ENCODE data around the gene KCNH8. TPM values are rescaled to one million over a fixed set of nuclear protein-coding genes. Genes with fewer than 3 reads are reported as not detected.

Gene KCNH8
- total RNA-seq, 1 donor = not detected

DNA sequence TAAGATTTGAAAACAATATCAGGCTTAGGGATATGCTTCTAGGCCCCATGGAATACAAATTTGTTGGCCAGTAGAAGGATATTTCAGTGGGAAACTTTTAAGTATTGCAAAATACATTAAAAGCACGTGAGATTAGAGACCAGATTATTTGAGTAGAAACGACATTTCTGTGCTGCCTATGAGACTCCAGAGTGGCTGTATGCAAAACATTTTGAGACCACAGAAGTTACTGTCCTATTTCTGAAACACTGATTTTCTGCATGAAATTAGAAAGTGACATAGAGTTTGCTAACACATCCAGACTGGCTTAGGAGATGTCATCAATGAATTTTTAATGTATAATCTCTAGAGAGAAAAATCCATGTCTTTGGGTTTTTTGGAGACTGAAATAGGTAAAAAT, 99.8 kb downstream of the KCNH8 start:
- Histone ChIP-seq H3K4me2 (ENCODE audit: insufficient read depth, low read length) (no peak overlapping the region), H2AFZ (ENCODE audit: low read length) (no peak overlapping the region), H3K27ac (ENCODE audit: low read depth, low read length) (no peak overlapping the region), H3K4me3 (ENCODE audit: insufficient read depth, low read length) (no peak overlapping the region), H3K4me1 (ENCODE audit: insufficient read depth, low read length) (no peaks in the 10 kb centered on the region), H4K20me1 (ENCODE audit: insufficient read depth, low read length) (no peaks in the 10 kb centered on the region), H3K9me3 (ENCODE audit: low read depth, low read length) (peaks cover 3% of the 10 kb centered on the region), H3K27me3 (ENCODE audit: insufficient read depth, low read length) (no peaks in the 10 kb centered on the region), H3K36me3 (ENCODE audit: insufficient read depth, low read length) (no peaks in the 10 kb centered on the region), H3K79me2 (ENCODE audit: insufficient read depth, low read length) (no peaks in the 10 kb centered on the region)
- TF ChIP-seq, protein P1, sequence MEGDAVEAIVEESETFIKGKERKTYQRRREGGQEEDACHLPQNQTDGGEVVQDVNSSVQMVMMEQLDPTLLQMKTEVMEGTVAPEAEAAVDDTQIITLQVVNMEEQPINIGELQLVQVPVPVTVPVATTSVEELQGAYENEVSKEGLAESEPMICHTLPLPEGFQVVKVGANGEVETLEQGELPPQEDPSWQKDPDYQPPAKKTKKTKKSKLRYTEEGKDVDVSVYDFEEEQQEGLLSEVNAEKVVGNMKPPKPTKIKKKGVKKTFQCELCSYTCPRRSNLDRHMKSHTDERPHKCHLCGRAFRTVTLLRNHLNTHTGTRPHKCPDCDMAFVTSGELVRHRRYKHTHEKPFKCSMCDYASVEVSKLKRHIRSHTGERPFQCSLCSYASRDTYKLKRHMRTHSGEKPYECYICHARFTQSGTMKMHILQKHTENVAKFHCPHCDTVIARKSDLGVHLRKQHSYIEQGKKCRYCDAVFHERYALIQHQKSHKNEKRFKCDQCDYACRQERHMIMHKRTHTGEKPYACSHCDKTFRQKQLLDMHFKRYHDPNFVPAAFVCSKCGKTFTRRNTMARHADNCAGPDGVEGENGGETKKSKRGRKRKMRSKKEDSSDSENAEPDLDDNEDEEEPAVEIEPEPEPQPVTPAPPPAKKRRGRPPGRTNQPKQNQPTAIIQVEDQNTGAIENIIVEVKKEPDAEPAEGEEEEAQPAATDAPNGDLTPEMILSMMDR (IDR thresholded peaks at IDR 0.05; ENCODE audit: extremely low read depth, low read depth, low read length) = no peak
- DNase-seq (ENCODE audit: insufficient read length, low spot score, missing footprints) = no peak

DNA sequence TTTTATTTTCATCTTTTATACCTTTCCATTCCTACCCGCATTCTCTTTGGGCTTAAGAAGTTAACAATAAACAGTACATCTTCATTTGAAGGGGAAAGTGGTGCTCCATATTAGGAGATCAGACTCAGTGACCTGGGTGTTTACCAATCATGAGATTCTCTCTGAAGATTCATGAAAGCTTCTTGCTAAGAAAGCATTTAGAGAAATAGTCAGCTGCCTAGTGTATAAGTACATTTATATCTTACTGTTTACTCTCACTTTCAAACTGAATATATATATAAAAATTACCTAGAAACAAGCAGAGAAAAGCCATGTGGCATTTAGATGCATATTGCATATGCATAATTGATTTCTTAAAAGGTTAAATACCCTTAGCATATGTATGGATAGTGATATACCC, 100.5 kb downstream of the KCNH8 start:
- Histone ChIP-seq H2AFZ (ENCODE audit: low read length) (no peak overlapping the region), H3K27me3 (ENCODE audit: insufficient read depth, low read length) (no peaks in the 10 kb centered on the region), H3K4me3 (ENCODE audit: insufficient read depth, low read length) (no peak overlapping the region), H3K36me3 (ENCODE audit: insufficient read depth, low read length) (no peaks in the 10 kb centered on the region), H3K79me2 (ENCODE audit: insufficient read depth, low read length) (no peaks in the 10 kb centered on the region), H3K27ac (ENCODE audit: low read depth, low read length) (no peak overlapping the region), H3K4me2 (ENCODE audit: insufficient read depth, low read length) (no peak overlapping the region), H3K4me1 (ENCODE audit: insufficient read depth, low read length) (no peaks in the 10 kb centered on the region), H3K9me3 (ENCODE audit: low read depth, low read length) (peaks cover 3% of the 10 kb centered on the region), H4K20me1 (ENCODE audit: insufficient read depth, low read length) (no peaks in the 10 kb centered on the region)
- TF ChIP-seq, protein P1 (IDR thresholded peaks at IDR 0.05; ENCODE audit: extremely low read depth, low read depth, low read length) = no peak
- DNase-seq (ENCODE audit: insufficient read length, low spot score, missing footprints) = no peak

DNA sequence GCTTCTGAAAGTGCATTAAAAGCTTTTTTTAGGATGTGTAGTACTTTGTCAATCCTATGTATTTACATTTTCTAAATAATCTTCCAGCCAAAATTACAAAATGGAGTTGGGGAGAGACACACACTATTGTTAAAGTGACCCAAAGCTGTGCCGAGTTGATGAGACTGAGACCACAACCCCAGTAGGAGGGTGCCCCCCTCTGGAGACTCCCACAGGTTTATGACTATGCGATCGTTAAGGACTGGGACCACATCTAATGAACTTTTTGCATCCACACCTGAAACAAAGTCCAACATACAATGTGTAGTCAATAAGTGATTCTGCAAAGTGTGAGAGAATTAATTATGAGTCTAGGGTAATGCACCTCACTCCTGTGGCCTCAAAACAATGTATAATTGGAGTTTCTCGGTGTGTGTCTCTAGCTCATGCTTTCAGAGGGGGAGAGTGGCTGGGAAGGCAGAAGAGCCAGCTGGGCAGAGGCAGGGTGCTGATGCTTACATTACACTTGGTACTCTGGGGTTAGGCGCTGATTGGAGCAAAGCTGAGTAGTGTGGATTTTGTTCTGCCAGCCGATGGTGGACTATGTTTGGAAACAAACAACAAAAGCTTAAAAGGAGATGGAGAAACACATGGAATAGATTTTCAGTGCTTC, 102.8 kb downstream of the KCNH8 start:
- H3K27ac ChIP-seq (ENCODE audit: low read depth, low read length) = no peak overlapping the region
- H3K9me3 ChIP-seq (ENCODE audit: low read depth, low read length) = peaks cover 3% of the 10 kb centered on the region
- no peaks in the 10 kb centered on the region for H4K20me1 ChIP-seq (ENCODE audit: insufficient read depth, low read length)
- H3K36me3 ChIP-seq (ENCODE audit: insufficient read depth, low read length) = no peaks in the 10 kb centered on the region
- TF ChIP-seq, protein P1 (IDR thresholded peaks at IDR 0.05; ENCODE audit: extremely low read depth, low read depth, low read length) = no peak
- no peak overlapping the region for H3K4me3 ChIP-seq (ENCODE audit: insufficient read depth, low read length)
- no peaks in the 10 kb centered on the region for H3K27me3 ChIP-seq (ENCODE audit: insufficient read depth, low read length)
- no peak overlapping the region for H3K4me2 ChIP-seq (ENCODE audit: insufficient read depth, low read length)
- no peaks in the 10 kb centered on the region for H3K4me1 ChIP-seq (ENCODE audit: insufficient read depth, low read length)
- no peak overlapping the region for H2AFZ ChIP-seq (ENCODE audit: low read length)
- no peak for DNase-seq (ENCODE audit: insufficient read length, low spot score, missing footprints)
- H3K79me2 ChIP-seq (ENCODE audit: insufficient read depth, low read length) = no peaks in the 10 kb centered on the region

DNA sequence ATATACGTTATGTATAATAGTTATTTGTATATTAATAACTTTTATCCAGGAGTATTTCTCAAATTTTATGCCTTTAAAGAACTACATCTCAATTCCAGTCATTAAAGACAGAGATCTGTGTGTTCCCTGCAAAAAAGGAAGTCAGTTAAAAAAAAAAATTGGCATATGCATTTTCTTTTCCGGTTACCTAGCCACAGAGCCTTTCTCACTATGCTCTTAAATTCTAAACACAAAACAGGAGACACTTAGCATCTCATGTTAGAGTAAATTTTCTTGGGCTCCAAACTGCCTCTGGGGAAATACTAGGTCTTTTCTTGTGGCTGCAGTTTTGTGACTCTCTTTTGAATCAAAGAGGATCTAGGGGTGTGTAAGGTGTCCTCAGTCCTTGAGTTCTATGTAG, 105.9 kb downstream of the KCNH8 start:
- TF ChIP-seq, protein P1 (IDR thresholded peaks at IDR 0.05; ENCODE audit: extremely low read depth, low read depth, low read length) = no peak
- H2AFZ ChIP-seq (ENCODE audit: low read length) = no peak overlapping the region
- H3K4me1 ChIP-seq (ENCODE audit: insufficient read depth, low read length) = no peaks in the 10 kb centered on the region
- DNase-seq (ENCODE audit: insufficient read length, low spot score, missing footprints) = no peak
- H3K4me3 ChIP-seq (ENCODE audit: insufficient read depth, low read length) = no peak overlapping the region
- no peak overlapping the region for H3K27ac ChIP-seq (ENCODE audit: low read depth, low read length)
- no peak overlapping the region for H3K4me2 ChIP-seq (ENCODE audit: insufficient read depth, low read length)
- peaks cover 3% of the 10 kb centered on the region for H3K9me3 ChIP-seq (ENCODE audit: low read depth, low read length)
- H4K20me1 ChIP-seq (ENCODE audit: insufficient read depth, low read length) = no peaks in the 10 kb centered on the region
- no peaks in the 10 kb centered on the region for H3K36me3 ChIP-seq (ENCODE audit: insufficient read depth, low read length)
- H3K27me3 ChIP-seq (ENCODE audit: insufficient read depth, low read length) = no peaks in the 10 kb centered on the region
- H3K79me2 ChIP-seq (ENCODE audit: insufficient read depth, low read length) = no peaks in the 10 kb centered on the region

Data from osteoblast (primary cell).